Umbilical cord (tissue), 2 donors: ENCODE data around the gene NUAK1. TPM values are rescaled to one million over a fixed set of nuclear protein-coding genes. Genes with fewer than 3 reads are reported as not detected.
"Not testable (repeated sequence)": the region's sequence is repeated elsewhere in the genome, so short reads cannot be mapped to it uniquely, and the experiment has no call there.

Experiments used
- DNase-seq: peaks from one replicate; pipeline ENCODE4 v3.0.0-alpha.2; 2015; ENCODE audit warnings: low spot score
- total RNA-seq: library from RNA; depleted of rRNA; stranded (reverse); fragments of >200 nt; gene quantifications from one replicate; pipeline ENCODE4 v1.2.3, GENCODE V29; 2014; ENCODE audit warnings: low replicate concordance; ENCODE audit not compliant: insufficient read depth

Gene NUAK1
- total RNA-seq, 1 donor from 2014 or later, result 42.4 TPM

- DNase-seq, result no peak
Observed at GRCh38 chr12:106034316-106034715, 104.4 kb downstream of the NUAK1 start.

- DNase-seq, result peak; percentile 38
Observed at GRCh38 chr12:106033161-106033675, 105.5 kb downstream of the NUAK1 start.

GRCh38 chr12:106032623-106032925, 106.2 kb downstream of the NUAK1 start:
- DNase-seq, result peak; percentile 24

GRCh38 chr12:106031761-106032622, 106.8 kb downstream of the NUAK1 start:
- DNase-seq, result no peak

GRCh38 chr12:106030210-106031071, 108.3 kb downstream of the NUAK1 start:
- DNase-seq, result peak; percentile 94

- no peak for DNase-seq
Observed at GRCh38 chr12:106029532-106029931, 109.2 kb downstream of the NUAK1 start.

GRCh38 chr12:106027911-106028310, 110.8 kb downstream of the NUAK1 start:
- no peak for DNase-seq

- no peak for DNase-seq
Observed at GRCh38 chr12:106027286-106027685, 111.5 kb downstream of the NUAK1 start.

- no peak for DNase-seq
Observed at GRCh38 chr12:106025129-106025528, 113.6 kb downstream of the NUAK1 start.

- no peak for DNase-seq
Observed at GRCh38 chr12:106023039-106023438, 115.7 kb downstream of the NUAK1 start.

GRCh38 chr12:106022568-106023012, 116.2 kb downstream of the NUAK1 start:
- DNase-seq, result no peak

- no peak for DNase-seq
Observed at GRCh38 chr12:106021516-106021915, 117.2 kb downstream of the NUAK1 start.

GRCh38 chr12:106020736-106021135, 118.0 kb downstream of the NUAK1 start:
- no peak for DNase-seq

- DNase-seq, result no peak
Observed at GRCh38 chr12:106019144-106019543, 119.6 kb downstream of the NUAK1 start.

- no peak for DNase-seq
Observed at GRCh38 chr12:106018286-106018685, 120.5 kb downstream of the NUAK1 start.

- DNase-seq, result not testable (repeated sequence)
Observed at GRCh38 chr12:106016601-106017278, 122.0 kb downstream of the NUAK1 start.

- DNase-seq, result no peak
Observed at GRCh38 chr12:106015646-106016045, 123.1 kb downstream of the NUAK1 start.

GRCh38 chr12:106013941-106014340, 124.8 kb downstream of the NUAK1 start:
- DNase-seq, result no peak
